C4-2B (cell line): ENCODE measurements around the gene ADIPOR2.

ENCODE experiments used
- H3K27ac ChIP-seq: fragments of 450-650 bp; 2 replicates; pipeline ENCODE4 v1.5.1; 2017
- CTCF ChIP-seq: fragments of 450-650 bp; conservative IDR thresholded peaks from 2 replicates; pipeline ENCODE4 v1.5.1; 2017; ENCODE audit warnings: mild to moderate bottlenecking
- ZFX ChIP-seq: fragments of 450-650 bp; IDR thresholded peaks from 2 replicates; pipeline ENCODE4 v1.6.1; 2017

The ADIPOR2 gene

GRCh38 chr12:1646569-1647284 is 44.1 kb upstream of the ADIPOR2 start:
- no peak for TF ChIP-seq ZFX
- TF ChIP-seq CTCF, result no peak
- H3K27ac ChIP-seq, result no peak overlapping the region

GRCh38 chr12:1647285-1647669 is 43.6 kb upstream of the ADIPOR2 start:
- H3K27ac ChIP-seq, result no peak overlapping the region
- TF ChIP-seq ZFX (no peak), CTCF (no peak)

GRCh38 chr12:1650260-1650977 is 40.5 kb upstream of the ADIPOR2 start:
- H3K27ac ChIP-seq, result no peak overlapping the region
- TF ChIP-seq ZFX, result no peak
- TF ChIP-seq CTCF, result no peak

GRCh38 chr12:1650978-1651361 is 39.9 kb upstream of the ADIPOR2 start:
- no peak overlapping the region for H3K27ac ChIP-seq
- TF ChIP-seq CTCF, result no peak
- no peak for TF ChIP-seq ZFX

- no peak overlapping the region for H3K27ac ChIP-seq
- TF ChIP-seq ZFX (no peak), CTCF (no peak)
Measured at GRCh38 chr12:1651946-1652345, 38.9 kb upstream of the ADIPOR2 start.

GRCh38 chr12:1655225-1655788 is 35.6 kb upstream of the ADIPOR2 start:
- H3K27ac ChIP-seq, result no peak overlapping the region
- TF ChIP-seq CTCF (no peak), ZFX (no peak)

GRCh38 chr12:1656902-1657301 is 34.0 kb upstream of the ADIPOR2 start:
- TF ChIP-seq ZFX, result no peak
- TF ChIP-seq CTCF, result no peak

More at GRCh38 chr12:1656902-1657301, 34.0 kb upstream of the ADIPOR2 start:
- no peak overlapping the region for H3K27ac ChIP-seq
